Raji (cell line): ENCODE results near the gene NQO1.

Experiments
- POLR2A ChIP-seq: IDR thresholded peaks from 2 replicates; pipeline ENCODE4 v1.6.1; 2011; ENCODE audit warnings: low read depth, low read length, control low read depth; ENCODE audit not compliant: insufficient read depth

Gene NQO1

GRCh38 chr16:69748694-69749345, 22.5 kb upstream of the NQO1 start:
- TF ChIP-seq POLR2A = no peak

- TF ChIP-seq POLR2A = no peak
These were observed 20.8 kb upstream of the NQO1 start for GRCh38 chr16:69747115-69747514.

DNA sequence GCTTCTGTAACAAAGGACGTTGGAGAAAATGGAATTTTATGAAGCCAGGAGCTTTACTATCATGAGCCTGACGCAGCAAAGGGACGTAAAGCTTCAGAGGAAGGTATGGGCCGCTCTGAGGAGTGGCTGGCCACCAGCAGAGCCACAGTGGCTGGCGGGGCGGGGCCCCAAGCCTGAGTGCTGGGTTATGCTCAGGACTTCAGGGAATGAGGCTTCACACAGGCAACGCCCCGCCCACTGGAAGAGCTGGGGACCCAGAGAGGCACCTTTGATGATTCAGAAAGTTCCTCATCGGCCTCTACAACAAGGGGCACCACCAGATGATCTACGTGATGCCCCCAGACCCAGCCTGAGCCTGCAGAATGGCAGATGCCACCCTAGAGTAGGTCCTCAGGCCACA, 19.6 kb upstream of the NQO1 start:
- no peak for TF ChIP-seq POLR2A

DNA sequence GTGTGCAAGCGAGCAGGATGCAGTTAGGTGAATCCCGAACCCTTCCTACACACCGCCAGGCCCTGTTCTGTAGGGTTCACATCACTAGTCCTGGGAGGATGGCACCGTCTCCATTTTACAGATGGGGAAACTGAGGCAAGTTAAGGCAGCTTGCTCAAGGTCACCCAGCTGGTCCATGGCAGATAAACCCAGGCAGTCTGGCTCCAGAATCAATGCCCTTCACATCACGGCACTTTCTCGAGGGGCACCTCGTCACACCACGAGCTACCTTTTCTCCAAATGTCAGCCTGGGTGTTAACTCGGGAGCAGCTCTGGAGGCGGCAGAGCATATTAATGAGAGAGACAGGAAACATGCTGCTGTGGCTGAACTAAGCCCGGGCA, 18.9 kb upstream of the NQO1 start:
- no peak for TF ChIP-seq POLR2A

GRCh38 chr16:69744363-69745231, 18.2 kb upstream of the NQO1 start:
- TF ChIP-seq POLR2A = no peak

GRCh38 chr16:69741951-69742904, 15.9 kb upstream of the NQO1 start:
- TF ChIP-seq POLR2A = no peak

- no peak for TF ChIP-seq POLR2A
These were observed 15.2 kb upstream of the NQO1 start for GRCh38 chr16:69741519-69741918.

DNA sequence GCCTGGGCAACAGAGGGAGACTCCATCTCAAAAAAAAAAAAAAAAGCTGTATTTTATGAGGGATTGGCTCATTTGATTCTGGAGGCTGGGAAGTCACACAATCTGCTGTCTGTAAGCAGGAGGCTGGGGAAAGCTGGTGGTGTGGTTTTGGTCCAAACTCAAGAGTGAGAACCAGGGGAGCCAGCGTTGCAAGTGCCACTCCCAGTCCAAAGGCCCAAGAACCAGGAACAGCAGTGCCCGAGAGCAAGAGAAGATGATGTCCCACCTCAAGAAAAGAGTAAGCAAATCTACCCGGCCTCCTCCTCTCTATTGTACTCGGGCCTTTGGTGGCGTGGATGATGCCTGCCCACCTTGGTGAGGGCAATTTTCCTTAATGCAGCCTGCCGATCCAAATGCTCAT, 5.7 kb upstream of the NQO1 start:
- TF ChIP-seq POLR2A = no peak

GRCh38 chr16:69727916-69728270, 1.5 kb upstream of the NQO1 start:
- TF ChIP-seq POLR2A = no peak

GRCh38 chr16:69725480-69726312, 664 bp downstream of the NQO1 start:
- no peak for TF ChIP-seq POLR2A

DNA sequence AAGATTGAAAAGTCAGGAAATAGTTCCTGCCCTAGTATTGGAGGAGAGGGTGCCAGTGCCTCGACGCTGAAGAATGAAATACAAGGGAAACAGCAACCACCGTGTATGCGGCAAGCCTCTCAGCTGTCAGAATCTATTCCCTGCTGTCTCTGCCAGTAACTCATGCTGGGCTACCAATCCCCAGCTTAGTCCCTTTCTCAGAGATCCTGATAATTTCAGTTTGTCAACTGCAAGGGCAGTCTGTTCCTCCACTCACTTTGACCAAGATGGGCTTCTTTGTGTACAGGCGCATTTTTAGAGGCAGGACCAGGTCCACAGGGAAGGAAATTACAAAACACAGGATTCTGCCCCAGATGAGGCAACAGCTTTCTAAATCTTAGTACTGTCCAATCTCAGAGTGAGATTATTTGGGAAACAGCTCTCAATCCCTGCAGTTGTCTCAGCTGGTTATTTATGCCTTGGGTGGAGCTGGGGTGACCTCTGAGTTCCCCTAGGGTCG, 1.3 kb downstream of the NQO1 start:
- no peak for TF ChIP-seq POLR2A

DNA sequence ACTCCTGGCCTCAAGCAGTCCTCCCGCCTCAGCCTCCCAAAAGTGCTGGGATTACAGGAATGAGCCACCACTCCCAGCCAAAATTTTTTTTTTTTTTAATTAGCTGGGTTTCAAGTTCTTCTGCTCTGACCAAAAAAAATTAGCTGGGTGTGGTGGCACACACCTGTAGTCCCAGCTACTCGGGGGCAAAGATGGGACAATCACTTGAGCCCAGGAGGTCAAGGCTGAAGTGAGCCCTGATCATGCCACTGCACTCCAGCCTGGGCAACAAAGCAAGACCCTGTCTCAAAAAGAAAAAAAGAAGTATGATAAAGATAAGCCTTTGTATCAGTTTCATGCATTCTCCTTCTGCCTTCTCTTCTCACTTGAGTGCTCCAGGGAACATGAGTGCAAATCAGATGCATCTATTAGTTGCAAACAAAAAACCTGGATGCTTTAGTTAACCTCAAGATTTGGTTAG, 1.9 kb downstream of the NQO1 start:
- TF ChIP-seq POLR2A = no peak

GRCh38 chr16:69721441-69721957, 4.9 kb downstream of the NQO1 start:
- no peak for TF ChIP-seq POLR2A

DNA sequence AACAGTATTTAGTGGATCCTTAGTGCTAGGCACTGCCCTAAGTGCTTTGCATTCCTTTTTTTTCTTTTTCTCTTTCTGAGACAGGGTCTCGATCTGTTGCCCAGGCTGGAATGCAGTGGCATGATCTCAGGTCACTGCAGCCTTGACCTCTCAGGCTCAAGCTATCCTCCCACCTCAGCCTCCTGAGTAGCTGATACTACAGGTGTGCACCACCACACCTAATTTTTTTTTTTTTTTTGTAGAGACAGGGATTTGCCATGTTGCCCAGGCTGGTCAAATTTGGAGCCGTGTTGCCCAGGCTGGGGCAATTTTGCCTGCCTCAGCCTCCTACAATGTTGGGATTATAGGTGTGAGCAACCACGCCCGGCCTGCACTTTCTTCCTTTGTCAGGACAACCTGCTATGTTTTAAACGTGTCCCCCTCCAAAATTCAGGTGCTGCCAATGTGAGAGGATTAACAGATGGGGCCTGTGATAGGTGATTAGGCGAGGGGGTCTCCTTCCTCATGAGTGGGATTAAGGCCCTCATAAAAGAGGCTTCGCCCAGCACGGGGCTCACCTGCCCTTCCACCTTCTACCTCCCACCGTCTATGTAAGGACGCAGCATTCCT, 5.4 kb downstream of the NQO1 start:
- TF ChIP-seq POLR2A = no peak
